ENCODE data around the gene SUMO4.

DNA sequence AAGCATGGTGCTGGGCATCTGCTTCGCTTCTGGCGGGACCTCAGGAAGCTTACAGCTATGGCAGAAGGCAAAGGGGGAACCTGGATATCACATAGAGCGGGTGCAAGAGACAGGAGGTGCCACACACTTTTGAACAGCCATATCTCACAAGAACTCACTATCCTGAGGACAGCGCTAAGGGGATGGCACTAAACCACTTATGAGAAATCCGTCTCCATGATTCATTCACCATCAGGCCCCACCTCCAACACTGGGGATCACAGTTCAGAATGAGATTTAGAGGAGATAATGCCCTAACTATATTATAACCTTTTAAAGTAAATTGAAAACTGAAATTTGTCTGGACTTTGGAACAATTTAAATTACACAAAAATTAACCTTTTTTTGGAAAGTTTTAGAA is 37.8 kb upstream of the SUMO4 start:
- no peak for TF ChIP-seq CTCF (IDR thresholded peaks at IDR 0.05)
- TF ChIP-seq EP300 (IDR thresholded peaks at IDR 0.05), result no peak
- no peak for TF ChIP-seq POLR2A (IDR thresholded peaks at IDR 0.05)
- TF ChIP-seq POLR2AphosphoS5 (IDR thresholded peaks at IDR 0.05), result no peak

Data from stomach (tissue), 4 donors.